Upper lobe of left lung (tissue), 6 donors: Measurements from ENCODE around the gene RD3L. TPM values are rescaled to one million over a fixed set of nuclear protein-coding genes. Genes with fewer than 3 reads are reported as not detected.
"Not testable (repeated sequence)": the region's sequence is repeated elsewhere in the genome, so short reads cannot be mapped to it uniquely, and the experiment has no call there.

Experiments
- ATAC-seq, 2 donors: fragments of 200-7000 bp; cut with Tn5 transposase; one replicate each; pipeline ENCODE4 v1.9.1; 2022; ENCODE audit warnings: mild to moderate bottlenecking in 2 of 2, moderate library complexity in 2 of 2; ENCODE audit not compliant: low FRiP score in 2 of 2
- DNase-seq, 2 donors: peaks; one replicate each; pipeline ENCODE4 v3.0.0-alpha.2; 2019 to 2020
- H3K27ac ChIP-seq, 4 donors: fragments of 200-600 bp; sonication (generic); one replicate each; pipeline ENCODE4 v1.5.1; 2016 to 2019
- H3K27me3 ChIP-seq, 4 donors: fragments of 200-600 bp; sonication (generic); one replicate each; pipeline ENCODE4 v1.5.1; 2017 to 2019
- H3K36me3 ChIP-seq, 4 donors: fragments of 200-600 bp; sonication (generic); one replicate each; pipeline ENCODE4 v1.5.1; 2016 to 2019
- H3K4me1 ChIP-seq, 4 donors: fragments of 200-600 bp; sonication (generic); one replicate each; pipeline ENCODE4 v1.5.1; 2018 to 2019
- H3K4me3 ChIP-seq, 4 donors: fragments of 200-600 bp; sonication (generic); one replicate each; pipeline ENCODE4 v1.5.1; 2017 to 2019; ENCODE audit warnings: mild to moderate bottlenecking in 2 of 4, moderate library complexity in 1 of 4
- H3K9me3 ChIP-seq, 4 donors: fragments of 200-600 bp; sonication (generic); one replicate each; pipeline ENCODE4 v1.5.1; 2018 to 2019
- EP300 ChIP-seq, 4 donors: sonication (generic); formaldehyde crosslinking; IDR thresholded peaks; one replicate each; pipeline ENCODE4 v1.5.1; 2017; ENCODE audit warnings: antibody characterized with exemption in 4 of 4, control low read depth in 2 of 4
- POLR2A ChIP-seq, 4 donors: fragments of 450-650 bp; IDR thresholded peaks; one replicate each; pipeline ENCODE4 v1.5.1; 2016 to 2017; ENCODE audit warnings: antibody characterized with exemption in 4 of 4, mild to moderate bottlenecking in 2 of 4
- POLR2AphosphoS5 ChIP-seq, 2 donors: sonication (generic); formaldehyde crosslinking; IDR thresholded peaks; one replicate each; pipeline ENCODE4 v1.5.1; 2017; ENCODE audit warnings: antibody characterized with exemption in 2 of 2
- WGBS, 2 donors: methylation state at CpG; one replicate each; pipeline ENCODE4 v1.1.5; 2017 to 2018; 5-methylcytosine and 5-hydroxymethylcytosine counted together
- total RNA-seq, 6 donors: library from RNA; depleted of rRNA in 4 of 6; stranded (reverse); fragments of >200 nt in 4 of 6; gene quantifications; one replicate each; pipeline versions ENCODE4 v1.1.0 to v1.2.1, GENCODE V29; 2016 to 2021
- TF ChIP-seq, protein P1 (sequence below), 6 experiments: fragments of 450-650 bp in 4 of 6; fragments of 200-600 bp in 2 of 6; sonication (generic) in 2 of 6; IDR thresholded peaks; one replicate each; pipeline ENCODE4 v1.5.1; 2016 to 2019; ENCODE audit warnings: antibody characterized with exemption in 6 of 6
- donor health status: DM: no; HTN: no; CAD: no; lungs with moderate emphysema.
- donor health status: DM: no; HTN: yes; CAD: no; lungs with severe emphysema.

The RD3L gene
- total RNA-seq, 6 donors from 2014 or later: not detected

GRCh38 chr14:103925316-103925715 is 17.0 kb downstream of the RD3L start:
- Histone ChIP-seq H3K4me1 (peaks cover 3 to 13% (median 10%) of the 10 kb centered on the region in 4 donors), H3K4me3 (no peak overlapping the region), H3K27me3 (no peaks in the 10 kb centered on the region), H3K9me3 (no peaks in the 10 kb centered on the region), H3K36me3 (no peaks in the 10 kb centered on the region), H3K27ac (no peak overlapping the region)
- DNase-seq: no peak
- TF ChIP-seq EP300 (IDR thresholded peaks at IDR 0.05) (no peak), POLR2AphosphoS5 (IDR thresholded peaks at IDR 0.05) (no peak), POLR2A (IDR thresholded peaks at IDR 0.05) (no peak)
- TF ChIP-seq, protein P1, sequence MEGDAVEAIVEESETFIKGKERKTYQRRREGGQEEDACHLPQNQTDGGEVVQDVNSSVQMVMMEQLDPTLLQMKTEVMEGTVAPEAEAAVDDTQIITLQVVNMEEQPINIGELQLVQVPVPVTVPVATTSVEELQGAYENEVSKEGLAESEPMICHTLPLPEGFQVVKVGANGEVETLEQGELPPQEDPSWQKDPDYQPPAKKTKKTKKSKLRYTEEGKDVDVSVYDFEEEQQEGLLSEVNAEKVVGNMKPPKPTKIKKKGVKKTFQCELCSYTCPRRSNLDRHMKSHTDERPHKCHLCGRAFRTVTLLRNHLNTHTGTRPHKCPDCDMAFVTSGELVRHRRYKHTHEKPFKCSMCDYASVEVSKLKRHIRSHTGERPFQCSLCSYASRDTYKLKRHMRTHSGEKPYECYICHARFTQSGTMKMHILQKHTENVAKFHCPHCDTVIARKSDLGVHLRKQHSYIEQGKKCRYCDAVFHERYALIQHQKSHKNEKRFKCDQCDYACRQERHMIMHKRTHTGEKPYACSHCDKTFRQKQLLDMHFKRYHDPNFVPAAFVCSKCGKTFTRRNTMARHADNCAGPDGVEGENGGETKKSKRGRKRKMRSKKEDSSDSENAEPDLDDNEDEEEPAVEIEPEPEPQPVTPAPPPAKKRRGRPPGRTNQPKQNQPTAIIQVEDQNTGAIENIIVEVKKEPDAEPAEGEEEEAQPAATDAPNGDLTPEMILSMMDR (IDR thresholded peaks at IDR 0.05): no peak
- no peak for ATAC-seq
- 57 to 78% methylated on average over 5 of the region's 5 CpGs for WGBS, 2 donors

GRCh38 chr14:103923863-103924262 is 18.5 kb downstream of the RD3L start:
- Histone ChIP-seq H3K4me1 (peaks cover 13 to 28% (median 19%) of the 10 kb centered on the region in 4 donors), H3K4me3 (no peak overlapping the region), H3K27ac (no peak overlapping the region), H3K27me3 (no peaks in the 10 kb centered on the region), H3K36me3 (no peaks in the 10 kb centered on the region), H3K9me3 (no peaks in the 10 kb centered on the region)
- TF ChIP-seq POLR2AphosphoS5 (IDR thresholded peaks at IDR 0.05) (peak in 1 of 2 donors; percentile 12), POLR2A (IDR thresholded peaks at IDR 0.05) (no peak)
- WGBS, 2 donors: 10 to 17% methylated on average over 6 of the region's 6 CpGs
- ATAC-seq: no peak
- DNase-seq: no peak

DNA sequence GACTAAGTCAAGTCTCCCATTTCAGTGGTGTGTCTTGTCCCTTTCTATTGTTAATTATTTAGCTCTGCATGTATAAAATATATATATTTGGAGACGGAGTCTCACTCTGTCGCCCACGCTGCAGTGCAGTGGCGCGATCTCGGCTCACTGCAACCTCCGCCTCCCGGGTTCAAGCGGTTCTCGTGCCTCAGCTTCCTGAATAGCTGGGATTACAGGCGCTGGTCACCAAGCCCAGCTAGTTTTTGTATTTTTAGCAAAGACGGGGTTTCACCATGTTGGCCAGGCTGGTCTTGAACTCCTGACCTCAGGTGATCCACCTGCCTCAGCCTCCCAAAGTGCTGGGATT is 20.5 kb downstream of the RD3L start:
- Histone ChIP-seq H3K27ac (peak overlapping the region in 1 of 4 donors; percentile 89), H3K4me1 (peaks cover 13 to 40% (median 19%) of the 10 kb centered on the region in 4 donors), H3K4me3 (peak overlapping the region in 3 of 4 donors; percentile 77 to 98 (median 83)), H3K36me3 (peaks cover 0 to 11% (median 3%) of the 10 kb centered on the region in 4 donors)
- 64 to 67% methylated on average over 12 of the region's 12 CpGs for WGBS, 2 donors
- not testable (repeated sequence) for DNase-seq, H3K9me3 ChIP-seq, H3K27me3 ChIP-seq, ATAC-seq

DNA sequence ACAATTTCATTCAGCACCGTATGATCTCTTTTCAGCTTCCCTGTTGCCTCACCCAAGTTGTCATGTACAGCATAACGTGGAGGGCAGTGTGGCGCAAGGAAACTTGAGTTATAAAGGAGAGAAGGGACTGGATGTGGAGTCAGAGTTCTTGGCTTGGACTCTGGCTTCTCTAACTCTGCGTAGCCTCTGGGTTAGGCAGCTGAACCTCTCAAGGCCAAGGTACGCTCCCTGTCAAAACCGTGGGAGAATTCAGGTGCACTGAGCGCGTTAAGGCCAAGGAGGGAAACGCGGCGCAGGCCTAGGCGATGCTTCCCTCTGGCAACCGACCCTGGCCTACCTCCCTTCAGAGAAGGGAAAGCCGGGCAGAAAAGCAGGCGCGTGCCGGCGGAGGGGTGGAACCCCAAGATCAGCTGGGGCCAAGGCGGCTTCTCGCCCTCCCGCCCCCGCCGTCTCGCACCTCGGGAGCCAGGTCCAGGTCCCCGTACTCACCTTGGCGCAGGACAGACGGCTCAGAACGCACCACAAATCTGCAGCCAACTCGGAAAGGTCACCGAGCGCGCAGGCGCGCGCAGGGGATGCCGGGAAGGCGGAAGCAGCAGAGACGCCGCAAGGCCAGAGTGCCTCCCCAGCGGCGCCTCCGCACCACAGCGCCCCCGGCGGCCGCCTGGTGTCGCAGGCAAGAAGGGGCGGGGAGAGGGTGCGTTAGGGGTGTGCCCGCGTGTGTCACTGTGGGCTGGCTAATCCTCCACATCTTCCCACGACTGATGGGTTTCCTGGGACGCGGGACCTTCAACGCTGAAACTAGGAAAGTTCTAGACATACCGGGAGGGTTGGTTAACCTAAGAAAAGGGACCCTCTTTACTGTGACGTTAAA is 21.1 kb downstream of the RD3L start:
- Histone ChIP-seq H3K4me1 (peaks cover 13 to 46% (median 19%) of the 10 kb centered on the region in 4 donors), H3K27me3 (no peaks in the 10 kb centered on the region), H3K27ac (peak overlapping the region; percentile 77 to 90 (median 86)), H3K36me3 (peaks cover 0 to 14% (median 7%) of the 10 kb centered on the region in 4 donors), H3K9me3 (no peaks in the 10 kb centered on the region), H3K4me3 (peak overlapping the region; percentile 77 to 98 (median 87))
- TF ChIP-seq EP300 (IDR thresholded peaks at IDR 0.05) (peak in 1 of 4 donors; percentile 43), POLR2A (IDR thresholded peaks at IDR 0.05) (peak in 3 of 4 donors; percentile 41 to 77 (median 76)), POLR2AphosphoS5 (IDR thresholded peaks at IDR 0.05) (peak; percentile 80 to 88)
- TF ChIP-seq, protein P1 (IDR thresholded peaks at IDR 0.05): peak; percentile 95 to 99 (median 98)
- DNase-seq: peak; percentile 94 to 99
- peak; percentile 99 to 100 for ATAC-seq
- WGBS, 2 donors: 1 to 2% methylated on average over 18 to 43 of the region's 58 CpGs

DNA sequence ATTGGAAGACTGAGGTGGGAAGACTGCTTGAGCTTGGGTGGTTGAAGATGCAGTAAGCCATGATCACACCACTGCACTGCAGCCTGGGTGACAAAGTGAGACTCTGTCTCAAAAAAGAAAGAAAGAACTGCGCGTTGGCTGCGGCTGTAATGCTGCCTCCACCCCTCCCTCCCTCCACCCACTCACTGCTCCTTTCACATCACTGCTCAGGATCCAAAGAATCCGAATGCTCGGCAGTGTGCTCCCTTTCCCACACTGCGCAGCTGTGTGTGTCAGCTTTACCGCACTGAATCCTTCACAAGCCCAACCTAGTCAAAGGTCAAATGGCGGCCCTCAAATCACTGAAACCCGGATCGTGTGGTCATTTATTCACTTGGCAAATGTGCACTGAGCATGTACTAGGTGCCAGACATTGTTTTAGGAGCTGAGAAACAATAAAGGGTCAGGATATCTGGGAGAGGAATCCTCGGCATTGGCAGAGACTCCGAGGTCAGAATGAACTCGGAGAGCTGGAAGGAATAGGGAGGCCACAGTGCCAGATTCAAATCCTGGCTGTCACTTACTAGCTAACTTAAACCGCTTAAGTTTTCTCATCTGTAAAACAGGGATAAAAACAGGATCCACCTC is 25.6 kb downstream of the RD3L start:
- Histone ChIP-seq H3K4me1 (peaks cover 13 to 44% (median 17%) of the 10 kb centered on the region in 4 donors), H3K4me3 (no peak overlapping the region), H3K36me3 (peaks cover 22 to 53% (median 40%) of the 10 kb centered on the region in 4 donors), H3K9me3 (no peaks in the 10 kb centered on the region), H3K27me3 (no peaks in the 10 kb centered on the region), H3K27ac (no peak overlapping the region)
- TF ChIP-seq POLR2A (IDR thresholded peaks at IDR 0.05) (no peak), EP300 (IDR thresholded peaks at IDR 0.05) (no peak), POLR2AphosphoS5 (IDR thresholded peaks at IDR 0.05) (no peak)
- TF ChIP-seq, protein P1 (IDR thresholded peaks at IDR 0.05): no peak
- 90 to 92% methylated on average over 14 of the region's 14 CpGs for WGBS, 2 donors
- DNase-seq (no peak), ATAC-seq (no peak)
